HG02943 (cell line): ENCODE results near the gene BSCL2.
"Not testable (repeated sequence)": the region's sequence is repeated elsewhere in the genome, so short reads cannot be mapped to it uniquely, and the experiment has no call there.

Experiments
- ATAC-seq: cut with Tn5 transposase; IDR thresholded peaks from one replicate; pipeline ENCODE4 v1.9.1; 2021; ENCODE audit warnings: mild to moderate bottlenecking, low read depth, moderate library complexity; ENCODE audit not compliant: unreplicated experiment

The BSCL2 gene

GRCh38 chr11:62664405-62665074 is 42.7 kb downstream of the BSCL2 start:
- ATAC-seq = peak; percentile 26

- ATAC-seq = no peak
These were observed 50.3 kb downstream of the BSCL2 start for GRCh38 chr11:62656796-62657429.

GRCh38 chr11:62654297-62654696 is 52.9 kb downstream of the BSCL2 start:
- ATAC-seq = no peak

GRCh38 chr11:62652161-62653006 is 54.8 kb downstream of the BSCL2 start:
- peak; percentile 24 for ATAC-seq

- not testable (repeated sequence) for ATAC-seq
These were observed 56.9 kb downstream of the BSCL2 start for GRCh38 chr11:62650283-62650682.

- ATAC-seq = no peak
These were observed 57.7 kb downstream of the BSCL2 start for GRCh38 chr11:62649486-62649885.

- no peak for ATAC-seq
These were observed 58.3 kb downstream of the BSCL2 start for GRCh38 chr11:62648967-62649364.

GRCh38 chr11:62648185-62648966 is 58.8 kb downstream of the BSCL2 start:
- no peak for ATAC-seq

GRCh38 chr11:62647609-62648005 is 59.6 kb downstream of the BSCL2 start:
- ATAC-seq = no peak

- ATAC-seq = no peak
These were observed 60.2 kb downstream of the BSCL2 start for GRCh38 chr11:62646825-62647608.

GRCh38 chr11:62645946-62646824 is 61.0 kb downstream of the BSCL2 start, which contains the start of gene GANAB:
Gene GANAB, minus strand, starts transcription at chr11:62646613. Its CDS starts 14 bp downstream, at chr11:62646599.
- ATAC-seq = peak; percentile 83

GRCh38 chr11:62645671-62645945 is 61.6 kb downstream of the BSCL2 start:
- ATAC-seq = no peak

- ATAC-seq = no peak
These were observed 63.0 kb downstream of the BSCL2 start for GRCh38 chr11:62644220-62644619.
